ENCODE measurements around the gene RTP3. TPM values are rescaled to one million over a fixed set of nuclear protein-coding genes. Genes with fewer than 3 reads are reported as not detected.

RTP3 gene
- total RNA-seq, 1 experiment from 2014 or later: not detected

- H2AFZ ChIP-seq (ENCODE audit: low read depth, low read length, poor library complexity, severe bottlenecking): no peak overlapping the region
- H3K27me3 ChIP-seq (ENCODE audit: insufficient read depth, low read length): no peaks in the 10 kb centered on the region
- CTCF ChIA-PET: no interaction called here
- no peaks in the 10 kb centered on the region for H3K36me3 ChIP-seq (ENCODE audit: control insufficient read depth in 1 of 2, insufficient read depth in 2 of 2, low read length in 2 of 2)
- no peak overlapping the region for H3K27ac ChIP-seq (ENCODE audit: low read depth, low read length)
- BruUV-seq (replicated peaks): no TSS peak
- H4K20me1 ChIP-seq (ENCODE audit: insufficient read depth): no peaks in the 10 kb centered on the region
- H3K4me2 ChIP-seq (ENCODE audit: low read length): no peak overlapping the region
- no peaks in the 10 kb centered on the region for H3K9me2 ChIP-seq (ENCODE audit: insufficient read depth)
- H3K9ac ChIP-seq (ENCODE audit: low read length): no peak overlapping the region
- ATAC-seq (no peak), DNase-seq (ENCODE audit: low read depth, low spot score) (no peak)
- no peaks in the 10 kb centered on the region for H3K9me3 ChIP-seq (ENCODE audit: control insufficient read depth in 1 of 2, insufficient read depth in 1 of 2, low read depth in 1 of 2, low read length in 2 of 2)
- RAD21 ChIA-PET (ENCODE audit: low non-redundant PET in 1 of 2, low total read pairs in 2 of 2, uncharacterized antibody in 2 of 2, unreplicated experiment in 2 of 2): no interaction called here
- TF ChIP-seq RAD21 (IDR thresholded peaks at IDR 0.05; ENCODE audit: low read depth) (no peak), EZH2phosphoT487 (IDR thresholded peaks at IDR 0.05; ENCODE audit: borderline replicate concordance) (no peak), SIN3A (IDR thresholded peaks at IDR 0.05; ENCODE audit: low read depth) (no peak), SP1 (IDR thresholded peaks at IDR 0.05; ENCODE audit: low read depth) (no peak), CTCF (IDR thresholded peaks at IDR 0.05 in 2 of 3, conservative IDR thresholded peaks at IDR 0.05 in 1 of 3; ENCODE audit: borderline replicate concordance in 1 of 3, insufficient read depth in 1 of 3, low read depth in 2 of 3, low read length in 2 of 3) (no peak), ATF3 (IDR thresholded peaks at IDR 0.05) (no peak), EGR1 (IDR thresholded peaks at IDR 0.05; ENCODE audit: low read depth) (no peak), CEBPB (IDR thresholded peaks at IDR 0.05; ENCODE audit: low read depth) (peak; percentile 44)
- H3K4me1 ChIP-seq (ENCODE audit: control insufficient read depth in 1 of 2, insufficient read depth in 2 of 2, low read length in 2 of 2): peaks cover 0 to 15% of the 10 kb centered on the region in 2 experiments; a peak in 2 of 4 replicates
- POLR2A ChIA-PET: no interaction called here
- intact Hi-C loops (cut with micrococcal nuclease): no loop called here
- H3K4me3 ChIP-seq (replicated peaks in 1 of 2; ENCODE audit: low read depth in 1 of 2, low read length in 2 of 2): no peak overlapping the region
- no peaks in the 10 kb centered on the region for H3K79me2 ChIP-seq (ENCODE audit: insufficient read depth, low read length)
Observed at GRCh38 chr3:46524832-46525231, 27.1 kb downstream of the RTP3 start.

- intact Hi-C loops (cut with micrococcal nuclease): no loop called here
- no peaks in the 10 kb centered on the region for H3K9me3 ChIP-seq (ENCODE audit: control insufficient read depth in 1 of 2, insufficient read depth in 1 of 2, low read depth in 1 of 2, low read length in 2 of 2)
- no peaks in the 10 kb centered on the region for H3K9me2 ChIP-seq (ENCODE audit: insufficient read depth)
- ATAC-seq (peak; percentile 72), DNase-seq (ENCODE audit: low read depth, low spot score) (no peak)
- no peaks in the 10 kb centered on the region for H3K79me2 ChIP-seq (ENCODE audit: insufficient read depth, low read length)
- H3K4me1 ChIP-seq (ENCODE audit: control insufficient read depth in 1 of 2, insufficient read depth in 2 of 2, low read length in 2 of 2): peaks cover 0 to 20% of the 10 kb centered on the region in 2 experiments; a peak in 2 of 4 replicates
- no peaks in the 10 kb centered on the region for H4K20me1 ChIP-seq (ENCODE audit: insufficient read depth)
- peak overlapping the region; percentile 14; the same call in 1 of the 2 replicates for H3K4me2 ChIP-seq (ENCODE audit: low read length)
- H3K27me3 ChIP-seq (ENCODE audit: insufficient read depth, low read length): no peaks in the 10 kb centered on the region
- ChIA-PET CTCF (interaction anchor here (1.1 kb wide), 1 partner anchor 31 kb away, joined by 3 read pairs; no protein-coding TSS in a partner anchor), RAD21 (ENCODE audit: low non-redundant PET in 1 of 2, low total read pairs in 2 of 2, uncharacterized antibody in 2 of 2, unreplicated experiment in 2 of 2) (no interaction called here), POLR2A (no interaction called here)
- H3K36me3 ChIP-seq (ENCODE audit: control insufficient read depth in 1 of 2, insufficient read depth in 2 of 2, low read length in 2 of 2): no peaks in the 10 kb centered on the region
- H3K9ac ChIP-seq (ENCODE audit: low read length): no peak overlapping the region
- no peak overlapping the region for H3K27ac ChIP-seq (ENCODE audit: low read depth, low read length)
- H2AFZ ChIP-seq (ENCODE audit: low read depth, low read length, poor library complexity, severe bottlenecking): peak overlapping the region; percentile 66
- H3K4me3 ChIP-seq (replicated peaks in 1 of 2; ENCODE audit: low read depth in 1 of 2, low read length in 2 of 2): no peak overlapping the region
- peak; percentile 65 for TF ChIP-seq FOSL1 (IDR thresholded peaks at IDR 0.05; ENCODE audit: low read depth)
- TF ChIP-seq CBX3 (IDR thresholded peaks at IDR 0.05; ENCODE audit: low read depth): peak; percentile 39; the same call in 1 of the 2 replicates
- TF ChIP-seq JUND (IDR thresholded peaks at IDR 0.05): peak; percentile 65
- TF ChIP-seq EZH2 (IDR thresholded peaks at IDR 0.05): no peak
- 0 out of 2 replicates have a peak, but pooled peaks have one; percentile 26 for TF ChIP-seq SP1 (IDR thresholded peaks at IDR 0.05; ENCODE audit: low read depth)
- BruUV-seq (replicated peaks): no TSS peak
Observed at GRCh38 chr3:46527239-46527638, 29.5 kb downstream of the RTP3 start.
